Ureter (tissue), 1 donor: ENCODE results near the gene CHMP4B. TPM values are rescaled to one million over a fixed set of nuclear protein-coding genes. Genes with fewer than 3 reads are reported as not detected.
"Not testable (repeated sequence)": the region's sequence is repeated elsewhere in the genome, so short reads cannot be mapped to it uniquely, and the experiment has no call there.

ENCODE experiments used
- DNase-seq: peaks from one replicate; pipeline ENCODE4 v3.0.0-alpha.2; 2020; ENCODE audit warnings: low spot score
- total RNA-seq: library from RNA; stranded (reverse); gene quantifications from one replicate; pipeline ENCODE4 v1.2.4, GENCODE V29; 2023
- donor health status: DM: yes; HTN: yes; CAD: no.

Gene CHMP4B
- total RNA-seq, 1 donor from 2014 or later, result 124 TPM

- no peak for DNase-seq
Observed at GRCh38 chr20:33789858-33790182, 21.3 kb upstream of the CHMP4B start.

GRCh38 chr20:33790566-33790965, 20.6 kb upstream of the CHMP4B start:
- peak; percentile 61 for DNase-seq

GRCh38 chr20:33791021-33791420, 20.1 kb upstream of the CHMP4B start:
- no peak for DNase-seq

GRCh38 chr20:33791540-33791939, 19.6 kb upstream of the CHMP4B start:
- no peak for DNase-seq

GRCh38 chr20:33791959-33792597, 19.1 kb upstream of the CHMP4B start:
- no peak for DNase-seq

GRCh38 chr20:33792598-33792989, 18.6 kb upstream of the CHMP4B start:
- DNase-seq, result not testable (repeated sequence)

GRCh38 chr20:33793011-33793931, 17.9 kb upstream of the CHMP4B start:
- DNase-seq, result no peak

- DNase-seq, result peak; percentile 80
Observed at GRCh38 chr20:33796263-33796906, 14.8 kb upstream of the CHMP4B start.

- DNase-seq, result no peak
Observed at GRCh38 chr20:33796907-33797544, 14.1 kb upstream of the CHMP4B start.

- no peak for DNase-seq
Observed at GRCh38 chr20:33798444-33798843, 12.7 kb upstream of the CHMP4B start.

GRCh38 chr20:33803921-33804337, 7.2 kb upstream of the CHMP4B start:
- no peak for DNase-seq

GRCh38 chr20:33808388-33808787, 2.8 kb upstream of the CHMP4B start:
- DNase-seq, result no peak

GRCh38 chr20:33810259-33810658, 889 bp upstream of the CHMP4B start:
- no peak for DNase-seq

GRCh38 chr20:33811776-33812151, 616 bp downstream of the CHMP4B start:
- DNase-seq, result no peak

GRCh38 chr20:33812152-33812849, 1.2 kb downstream of the CHMP4B start:
- peak; percentile 71 for DNase-seq

- no peak for DNase-seq
Observed at GRCh38 chr20:33812908-33813462, 1.8 kb downstream of the CHMP4B start.

GRCh38 chr20:33814238-33814712, 3.1 kb downstream of the CHMP4B start:
- DNase-seq, result no peak

- no peak for DNase-seq
Observed at GRCh38 chr20:33815671-33816070, 4.5 kb downstream of the CHMP4B start.

GRCh38 chr20:33816191-33816590, 5.0 kb downstream of the CHMP4B start:
- no peak for DNase-seq

GRCh38 chr20:33817411-33817810, 6.3 kb downstream of the CHMP4B start:
- no peak for DNase-seq

- DNase-seq, result no peak
Observed at GRCh38 chr20:33819456-33819855, 8.3 kb downstream of the CHMP4B start.
